Stimulated activated CD4-positive, alpha-beta T cell treated with anti-CD3 and anti-CD28 coated beads, Interleukin-15, amount 100 ng/mL, for 24 hours (primary cell): Measurements from ENCODE around the gene DPP8.
"Not testable (repeated sequence)": the region's sequence is repeated elsewhere in the genome, so short reads cannot be mapped to it uniquely, and the experiment has no call there.

Experiments used
- DNase-seq: peaks from one replicate; pipeline ENCODE4 v3.0.0-alpha.2; 2020

DPP8 gene

DNA sequence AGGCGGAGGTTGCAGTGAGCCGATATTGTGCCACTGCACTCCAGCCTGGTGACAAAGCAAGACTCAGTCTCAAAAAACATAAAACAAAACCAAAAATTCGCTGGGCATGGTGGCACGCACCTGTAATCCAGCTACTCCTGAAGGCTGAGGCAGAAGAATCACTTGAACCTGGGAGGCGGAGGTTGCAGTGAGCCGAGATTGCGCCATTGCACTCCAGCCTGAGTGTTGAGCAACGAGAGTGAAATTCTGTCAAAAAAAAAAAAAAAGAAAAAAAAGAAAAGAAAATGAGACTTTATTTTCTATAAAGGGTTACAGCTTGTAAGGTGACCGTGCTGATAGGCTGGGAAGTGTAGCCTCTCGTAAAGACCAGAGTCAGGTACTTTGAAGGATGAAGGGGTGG is 6.7 kb upstream of the DPP8 start:
- no peak for DNase-seq

DNA sequence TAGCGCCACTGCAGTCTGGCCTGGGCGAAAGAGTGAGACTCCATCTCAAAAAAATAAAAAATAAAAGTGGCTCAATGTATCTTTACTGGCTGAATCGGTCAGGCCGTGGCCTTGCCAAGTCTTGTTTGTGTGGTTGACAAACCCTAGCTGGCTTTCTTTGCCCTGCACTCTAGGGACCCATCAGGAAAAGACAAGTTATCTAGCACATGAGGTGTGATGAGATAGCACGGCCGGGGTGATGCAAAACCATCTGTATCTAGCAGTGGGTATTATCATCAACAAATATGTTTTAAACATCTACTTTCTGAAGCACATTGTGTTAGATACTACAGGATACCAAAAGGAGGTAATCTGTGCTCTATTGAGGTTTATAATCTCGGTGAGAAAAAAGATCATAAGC is 3.9 kb upstream of the DPP8 start:
- no peak for DNase-seq

- no peak for DNase-seq
These were observed 1.3 kb upstream of the DPP8 start for GRCh38 chr15:65518633-65519285.

DNA sequence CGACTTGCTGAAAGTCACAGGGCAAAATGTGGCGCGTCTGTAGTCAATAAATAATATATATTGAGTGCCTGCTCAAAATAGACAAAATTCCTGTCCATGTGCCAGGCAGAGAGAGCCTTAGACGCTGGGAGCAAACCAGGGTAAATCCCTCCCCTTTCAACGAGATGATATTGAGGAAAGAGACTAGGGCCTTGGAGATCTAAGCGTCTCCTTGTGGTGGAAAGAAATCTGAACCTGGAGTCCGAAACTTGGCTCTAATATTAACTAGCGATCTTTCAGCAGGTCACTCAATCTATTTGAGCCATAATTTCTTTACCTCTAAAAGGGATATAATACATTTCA is 348 bp upstream of the DPP8 start:
- no peak for DNase-seq

DNA sequence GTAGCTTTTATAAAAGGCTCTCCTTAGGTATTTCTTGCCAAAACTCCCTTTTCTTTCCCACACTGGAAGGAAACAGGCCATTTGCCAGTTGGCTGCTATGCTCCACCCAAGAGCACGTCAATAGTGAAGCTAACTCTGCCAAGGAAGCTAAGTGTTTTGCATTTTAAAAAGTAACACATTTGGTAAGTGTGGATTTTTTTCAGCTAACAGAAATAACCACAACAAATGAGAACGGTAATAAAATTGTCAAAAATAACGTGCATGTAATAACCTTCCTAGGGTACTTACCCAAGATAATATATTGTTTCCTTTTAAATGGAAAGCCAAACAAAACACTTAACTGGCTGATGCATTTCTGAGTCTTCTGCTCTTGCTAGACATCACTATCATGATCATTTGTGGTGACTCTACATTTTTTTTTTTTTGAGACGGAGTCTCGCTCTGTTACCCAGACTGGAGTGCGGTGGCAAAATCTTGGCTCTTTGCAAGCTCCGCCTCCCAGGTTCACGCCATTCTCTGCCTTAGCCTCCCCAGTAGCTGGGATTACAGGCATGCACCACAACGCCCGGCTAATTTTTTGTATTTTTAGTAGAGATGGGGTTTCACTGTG is 4.6 kb downstream of the DPP8 start:
- no peak for DNase-seq

DNA sequence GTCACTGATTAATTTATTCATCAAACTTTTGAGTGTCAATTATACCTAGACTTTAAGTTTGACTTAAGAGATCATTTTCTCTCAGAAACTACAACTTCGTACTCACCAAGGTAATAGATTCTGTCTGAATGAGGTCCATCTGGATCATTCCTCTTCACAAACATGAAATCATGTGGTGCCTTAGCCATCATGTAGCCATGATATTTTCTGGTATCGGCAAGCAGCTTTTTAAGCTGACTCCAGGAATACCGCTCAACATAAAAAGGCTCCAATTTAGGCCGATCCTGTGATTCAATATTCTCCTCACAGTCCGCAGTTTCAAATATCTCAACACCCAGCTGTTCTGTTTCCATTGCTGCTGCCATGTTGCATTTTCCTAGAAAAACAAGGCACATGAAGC is 5.3 kb downstream of the DPP8 start:
- no peak for DNase-seq

GRCh38 chr15:65509321-65509720 is 8.2 kb downstream of the DPP8 start:
- DNase-seq: no peak

- DNase-seq: no peak
These were observed 23.4 kb downstream of the DPP8 start for GRCh38 chr15:65494076-65494475.

DNA sequence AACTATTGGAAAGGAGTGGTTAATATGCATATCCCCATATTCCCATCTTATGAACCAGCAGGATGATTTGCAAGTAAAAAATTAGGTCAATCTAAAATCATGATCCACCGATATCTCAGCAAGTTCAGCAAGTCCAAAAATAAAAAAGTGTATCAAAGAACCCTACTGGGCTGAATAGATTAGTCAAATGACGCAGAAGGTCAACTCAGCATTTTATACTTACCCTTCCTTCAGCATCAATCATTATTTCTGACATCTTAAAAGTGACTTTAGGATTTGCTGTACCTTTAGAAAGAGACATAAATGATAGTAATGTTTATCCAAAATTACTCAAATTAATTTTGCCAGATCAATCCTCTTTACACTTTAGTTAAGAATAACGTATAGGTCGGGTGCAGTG is 32.6 kb downstream of the DPP8 start:
- no peak for DNase-seq

DNA sequence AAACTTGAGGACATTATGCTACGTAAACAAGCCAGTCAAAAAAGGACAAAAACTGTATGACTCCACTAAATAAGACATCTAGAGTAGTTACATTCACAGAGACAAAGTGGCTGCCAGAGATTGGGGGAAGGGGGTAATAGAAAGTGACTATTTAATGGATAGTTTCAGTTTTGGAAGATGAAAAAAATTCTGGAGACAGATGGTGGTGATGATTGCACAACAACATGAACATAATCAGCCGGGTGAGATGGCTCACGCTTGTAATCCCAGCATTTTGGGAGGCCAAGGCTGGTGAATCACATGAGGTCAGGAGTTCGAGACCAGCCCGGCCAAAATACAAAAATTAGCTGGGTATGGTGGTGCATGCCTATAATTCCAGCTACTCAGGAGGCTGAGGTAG is 40.6 kb downstream of the DPP8 start:
- DNase-seq: no peak

- no peak for DNase-seq
These were observed 46.6 kb downstream of the DPP8 start for GRCh38 chr15:65470866-65471265.

DNA sequence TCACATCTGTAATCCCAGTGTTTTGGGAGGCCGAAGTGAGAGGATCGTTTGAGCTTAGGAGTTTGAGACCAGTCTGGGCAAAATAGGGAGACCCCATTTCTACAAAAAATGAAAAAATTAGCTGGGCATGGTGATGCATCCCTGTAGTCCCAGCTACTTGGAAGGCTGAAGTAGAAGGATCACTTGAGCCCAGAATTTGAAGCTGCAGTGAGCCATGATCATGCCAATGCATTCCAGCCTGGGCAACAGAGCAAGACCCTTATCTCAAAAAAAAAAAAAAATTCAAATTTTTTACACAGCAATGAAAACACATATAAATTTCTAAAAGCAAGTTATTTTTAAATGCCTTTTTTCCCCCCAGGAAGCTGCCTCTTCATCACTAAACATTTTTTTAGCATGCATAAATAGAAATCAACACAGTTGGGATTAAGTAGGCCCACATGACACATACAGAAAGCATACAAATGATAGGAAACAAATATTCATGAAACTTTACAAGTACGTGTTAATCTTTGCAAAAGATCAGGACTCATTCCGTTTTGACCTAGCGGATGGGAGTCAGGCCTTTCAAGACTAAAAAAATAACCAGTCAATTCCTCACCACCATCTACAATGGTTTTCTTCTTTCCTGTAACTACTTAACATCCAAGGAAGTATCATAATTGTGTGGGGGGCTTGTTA is 49.1 kb downstream of the DPP8 start:
- no peak for DNase-seq

- DNase-seq: no peak
These were observed 50.6 kb downstream of the DPP8 start for GRCh38 chr15:65466901-65467300.

DNA sequence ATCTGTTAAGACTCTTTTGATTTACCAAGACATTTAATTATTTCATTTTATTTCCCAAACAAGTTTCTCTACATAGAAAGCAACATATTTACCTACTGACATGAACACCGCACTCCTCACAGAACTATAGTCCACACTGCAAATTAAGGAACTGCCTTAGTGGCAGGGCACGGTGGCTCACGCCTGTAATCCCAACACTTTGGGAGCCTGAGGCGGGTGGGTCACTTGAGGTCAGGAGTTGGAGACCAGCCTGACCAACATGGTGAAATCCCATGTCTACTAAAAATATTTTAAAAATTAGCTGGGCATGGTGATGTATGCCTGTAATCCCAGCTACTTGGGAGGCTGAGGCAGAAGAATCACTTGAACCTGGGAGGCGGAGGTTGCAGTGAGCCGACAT is 54.4 kb downstream of the DPP8 start:
- not testable (repeated sequence) for DNase-seq

- DNase-seq: peak; percentile 62
These were observed 56.6 kb downstream of the DPP8 start for GRCh38 chr15:65460741-65461347.

DNA sequence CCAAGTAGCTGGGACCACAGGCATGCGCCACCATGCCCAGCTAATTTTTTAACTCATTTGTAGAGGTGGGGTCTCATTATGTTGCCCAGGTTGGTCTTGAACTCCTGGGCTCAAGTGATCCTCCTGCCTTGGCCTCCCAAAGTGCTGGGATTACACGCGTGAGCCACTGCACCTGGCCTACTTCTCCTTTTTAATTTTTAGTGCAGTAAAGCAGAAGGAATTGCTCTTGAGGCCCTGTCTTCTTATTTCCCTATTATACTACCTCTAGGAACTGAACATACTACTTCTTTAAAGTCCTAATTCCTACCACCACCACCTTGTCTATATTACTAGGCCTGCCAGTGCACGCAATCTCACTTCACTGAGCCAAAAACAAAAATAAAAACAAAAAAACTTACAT is 62.2 kb downstream of the DPP8 start:
- not testable (repeated sequence) for DNase-seq

DNA sequence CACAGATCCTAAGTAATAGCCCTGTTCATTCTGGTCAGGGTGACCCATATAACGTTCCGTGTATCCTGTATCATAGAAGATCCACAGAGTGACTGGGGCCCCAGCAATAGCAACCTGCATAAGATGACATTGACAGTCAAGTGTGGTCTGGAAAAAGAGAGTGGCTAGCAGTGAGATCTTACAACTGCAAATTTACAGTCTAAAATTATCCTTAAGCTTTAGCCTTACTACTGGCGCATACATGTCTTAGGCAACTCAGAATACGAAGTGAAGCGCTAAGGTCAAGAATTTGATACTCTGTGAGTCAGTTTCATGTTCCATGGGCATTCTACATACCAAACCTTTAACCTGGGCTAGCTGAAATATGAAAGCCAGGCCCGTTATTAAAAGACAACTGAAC is 65.5 kb downstream of the DPP8 start:
- DNase-seq: no peak

GRCh38 chr15:65450556-65450955 is 66.9 kb downstream of the DPP8 start:
- DNase-seq: no peak

- no peak for DNase-seq
These were observed 70.3 kb downstream of the DPP8 start for GRCh38 chr15:65447145-65447544.

- no peak for DNase-seq
These were observed 83.3 kb downstream of the DPP8 start for GRCh38 chr15:65434201-65434600.

- DNase-seq: no peak
These were observed 85.8 kb downstream of the DPP8 start for GRCh38 chr15:65431731-65432130.

- DNase-seq: no peak
These were observed 91.2 kb downstream of the DPP8 start for GRCh38 chr15:65426216-65426853.

GRCh38 chr15:65424683-65425082 is 92.8 kb downstream of the DPP8 start:
- DNase-seq: no peak
